NCI-H1092 (cell line): ENCODE results near the gene LIF.
"Not testable (repeated sequence)": the region's sequence is repeated elsewhere in the genome, so short reads cannot be mapped to it uniquely, and the experiment has no call there.

Experiments
- DNase-seq: peaks from one replicate; lab custom pipeline; 2025; lab: John Stamatoyannopoulos, UW

Gene LIF

GRCh38 chr22:30206944-30207343, 39.6 kb downstream of the LIF start:
- DNase-seq: no peak

- no peak for DNase-seq
Measured at GRCh38 chr22:30205281-30206115, 41.1 kb downstream of the LIF start.

GRCh38 chr22:30204742-30205111, 41.8 kb downstream of the LIF start:
- DNase-seq: no peak

- DNase-seq: no peak
Measured at GRCh38 chr22:30204015-30204741, 42.4 kb downstream of the LIF start.

- no peak for DNase-seq
Measured at GRCh38 chr22:30202531-30203006, 44.0 kb downstream of the LIF start.

- DNase-seq: no peak
Measured at GRCh38 chr22:30201945-30202344, 44.6 kb downstream of the LIF start.

DNA sequence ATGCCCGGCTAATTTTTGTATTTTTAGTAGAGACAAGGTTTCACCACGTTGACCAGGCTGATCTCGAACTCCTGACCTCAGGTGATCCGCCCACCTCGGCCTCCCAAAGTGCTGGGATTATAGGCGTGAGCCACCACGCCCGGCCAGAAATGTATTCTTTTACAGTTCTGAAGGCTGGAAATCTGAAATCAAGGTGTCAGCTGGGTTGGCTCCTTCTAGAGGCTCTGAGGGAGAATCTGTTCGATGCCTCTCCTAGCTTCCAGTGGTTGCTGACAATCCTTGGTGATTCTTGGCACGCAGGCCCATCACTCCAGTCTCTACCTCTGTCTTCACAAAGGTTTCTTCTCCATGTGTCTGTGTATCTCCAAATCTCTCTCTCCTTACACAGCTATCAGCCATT, 45.7 kb downstream of the LIF start:
- not testable (repeated sequence) for DNase-seq

- DNase-seq: no peak
Measured at GRCh38 chr22:30198921-30199320, 47.6 kb downstream of the LIF start.

DNA sequence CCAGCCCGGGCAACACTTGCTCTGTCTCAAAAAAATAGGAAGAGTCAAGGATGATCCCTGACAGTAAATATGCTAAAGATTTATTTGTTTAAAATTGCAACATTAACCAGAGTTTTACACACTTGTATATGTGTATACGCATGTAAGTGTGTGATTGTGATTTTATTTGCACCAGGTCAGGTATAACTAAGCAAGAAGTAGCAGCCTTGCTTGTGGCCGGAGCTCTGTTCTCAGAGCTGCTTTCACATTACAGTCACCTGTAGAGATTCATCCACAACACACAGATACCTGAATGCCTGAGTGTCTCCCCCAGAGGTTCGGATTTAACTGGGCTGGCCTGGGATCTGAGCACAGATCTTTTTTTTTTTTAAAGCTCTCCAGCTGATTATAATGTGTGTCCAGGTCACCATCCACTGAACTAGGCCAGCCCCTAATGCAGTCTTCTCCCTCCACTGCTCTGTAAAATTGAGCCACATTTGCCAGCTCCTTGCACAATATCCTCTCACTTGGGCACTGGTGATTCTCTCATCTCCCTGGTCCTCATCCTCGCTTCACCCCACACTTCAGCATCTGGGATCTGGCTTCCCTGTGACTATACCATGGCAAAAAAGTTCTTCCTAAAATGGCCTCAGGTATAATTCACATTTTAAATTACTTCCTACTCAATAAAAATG, 48.3 kb downstream of the LIF start:
- no peak for DNase-seq

GRCh38 chr22:30197389-30197788, 49.2 kb downstream of the LIF start:
- no peak for DNase-seq

DNA sequence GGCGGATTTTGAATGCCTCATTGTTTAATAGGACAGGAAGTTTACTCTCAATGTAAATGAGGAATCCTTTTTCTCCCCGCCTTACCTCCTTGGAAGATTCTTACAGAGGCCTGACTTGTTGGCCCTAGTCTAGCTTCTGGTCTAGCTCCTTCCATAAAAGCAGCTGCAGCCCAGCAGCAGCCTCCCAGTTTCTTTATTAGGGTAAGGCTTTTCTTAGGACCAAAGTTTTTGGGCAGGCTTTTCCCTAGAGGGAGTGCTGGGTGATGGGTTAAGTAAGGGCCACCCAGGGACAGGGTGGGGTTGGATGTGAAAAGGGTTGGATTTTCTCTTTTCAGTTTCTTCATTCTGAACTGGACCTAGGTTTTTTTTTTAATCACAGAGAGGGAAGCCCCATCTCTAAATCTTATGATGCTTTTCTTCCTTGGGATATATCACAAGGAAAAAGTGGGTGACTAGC, 49.7 kb downstream of the LIF start:
- DNase-seq: no peak

- peak; percentile 67 for DNase-seq
Measured at GRCh38 chr22:30196141-30196879, 50.2 kb downstream of the LIF start.

GRCh38 chr22:30195245-30196140, 51.1 kb downstream of the LIF start:
- no peak for DNase-seq

- no peak for DNase-seq
Measured at GRCh38 chr22:30193031-30193775, 53.4 kb downstream of the LIF start.

DNA sequence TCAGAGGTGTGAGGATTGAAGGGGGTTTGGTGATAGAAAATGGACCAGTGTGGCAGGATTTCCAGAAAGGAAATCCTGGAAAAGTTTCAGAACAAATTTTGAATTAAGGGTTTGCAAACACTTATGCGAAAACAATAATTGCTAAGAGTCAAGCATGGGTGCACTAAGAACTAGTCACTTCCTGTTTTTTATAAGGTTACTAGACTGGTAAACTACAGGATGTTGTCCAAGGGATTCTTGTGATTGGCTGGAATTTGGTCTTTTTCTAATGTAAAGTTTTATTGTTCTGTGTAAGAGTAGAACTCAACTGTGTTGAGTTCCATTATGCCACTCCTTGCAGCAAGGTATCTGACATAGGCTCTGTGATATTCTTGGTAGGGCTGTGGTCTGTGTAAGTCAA, 54.1 kb downstream of the LIF start:
- DNase-seq: no peak

DNA sequence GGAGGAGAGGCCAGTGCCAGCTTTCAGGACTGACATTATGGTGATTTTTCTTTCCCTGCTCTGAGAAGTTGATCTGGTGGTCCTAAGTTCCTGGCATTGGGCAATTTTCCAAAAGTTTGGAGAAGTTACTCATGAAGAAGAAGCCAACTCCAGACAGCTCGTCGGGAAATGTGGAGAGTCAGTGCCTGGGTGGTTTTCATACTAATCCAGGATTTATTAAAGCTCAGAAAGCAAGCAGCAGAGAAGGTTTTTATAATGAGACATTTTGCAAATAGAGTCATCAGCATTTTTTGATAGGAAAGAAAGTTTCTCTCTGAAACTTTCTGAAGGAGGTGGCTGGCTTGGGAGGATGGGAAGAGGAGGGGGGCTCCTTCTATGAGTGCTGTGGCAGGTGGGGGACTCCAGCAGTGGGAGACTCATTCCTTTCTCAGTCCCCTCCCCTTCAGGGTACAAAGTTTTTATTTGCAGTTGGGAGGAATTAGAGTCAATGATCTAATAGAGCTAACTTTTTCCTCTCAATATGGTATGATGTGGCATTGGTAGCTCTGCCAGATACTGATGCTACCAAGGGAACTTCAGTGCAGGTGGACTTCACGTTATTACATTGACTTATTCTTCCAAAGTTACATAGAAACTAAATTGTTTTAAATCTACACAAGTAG, 55.4 kb downstream of the LIF start:
- DNase-seq: no peak

GRCh38 chr22:30190574-30190973, 56.0 kb downstream of the LIF start:
- no peak for DNase-seq
